Inflammatory macrophage (primary cell): ENCODE measurements around the gene GALNT1.

ENCODE experiments used
- DNase-seq, 2 donors: peaks; one replicate each; pipeline ENCODE4 v3.0.0-alpha.2; 2020 to 2022

Gene GALNT1

DNA sequence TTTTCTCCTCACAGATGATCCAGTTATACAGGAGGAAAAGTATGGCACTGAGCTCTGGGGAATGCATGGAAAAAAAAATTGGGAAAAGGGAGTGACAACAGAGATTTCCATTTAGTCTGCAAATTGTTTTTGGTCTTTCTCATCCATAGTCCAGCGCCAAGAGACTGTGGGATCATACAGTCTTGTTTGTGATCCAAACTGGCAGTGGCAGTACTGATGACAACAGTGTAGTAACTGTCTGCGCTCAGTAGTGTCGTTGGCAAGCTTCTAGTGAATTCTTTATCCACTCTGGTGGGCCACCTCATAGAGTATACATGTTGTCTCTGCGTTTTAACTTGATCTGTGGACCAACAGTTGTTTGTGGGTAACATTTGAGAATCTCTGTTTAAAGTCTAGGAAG, 37.9 kb downstream of the GALNT1 start:
- no peak for DNase-seq

DNA sequence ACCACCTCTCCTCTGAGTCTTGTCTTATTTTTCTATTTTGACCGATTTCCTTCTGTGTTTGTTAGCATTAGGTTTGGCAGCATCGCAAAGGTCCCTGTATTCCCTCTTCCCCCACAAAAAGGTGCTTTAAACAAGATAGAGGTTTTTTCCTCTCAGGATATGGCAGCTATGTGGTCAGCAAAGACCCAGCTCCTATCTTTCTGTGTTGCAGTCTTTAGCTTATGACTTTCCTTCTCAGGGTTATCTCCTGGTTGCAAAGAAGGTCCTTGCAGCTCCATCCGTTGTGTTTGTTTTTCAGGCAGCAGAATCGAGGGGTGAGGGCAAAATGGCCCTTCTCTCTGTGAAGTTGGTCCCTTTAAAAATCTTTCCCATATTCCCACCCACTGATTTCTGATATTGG, 38.4 kb downstream of the GALNT1 start:
- no peak for DNase-seq

DNA sequence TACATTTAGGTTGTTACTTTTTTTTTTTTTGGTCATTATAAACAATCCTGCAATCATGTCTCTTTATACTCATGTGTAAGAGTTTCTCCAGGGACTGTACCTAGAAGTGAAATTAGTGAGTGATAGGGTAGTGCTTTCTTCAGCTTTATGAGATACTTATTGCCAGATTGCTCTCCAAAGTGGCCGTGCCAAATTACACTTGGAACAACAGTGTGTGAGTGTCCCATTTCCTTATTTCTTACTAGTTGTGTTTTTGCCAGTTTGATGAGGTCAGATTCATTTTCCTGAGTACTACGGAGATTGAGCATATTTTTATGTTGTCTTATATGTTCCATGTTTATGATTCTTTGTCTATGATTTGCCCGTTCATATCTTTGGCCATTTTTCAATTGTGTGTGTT, 39.2 kb downstream of the GALNT1 start:
- DNase-seq: no peak

DNA sequence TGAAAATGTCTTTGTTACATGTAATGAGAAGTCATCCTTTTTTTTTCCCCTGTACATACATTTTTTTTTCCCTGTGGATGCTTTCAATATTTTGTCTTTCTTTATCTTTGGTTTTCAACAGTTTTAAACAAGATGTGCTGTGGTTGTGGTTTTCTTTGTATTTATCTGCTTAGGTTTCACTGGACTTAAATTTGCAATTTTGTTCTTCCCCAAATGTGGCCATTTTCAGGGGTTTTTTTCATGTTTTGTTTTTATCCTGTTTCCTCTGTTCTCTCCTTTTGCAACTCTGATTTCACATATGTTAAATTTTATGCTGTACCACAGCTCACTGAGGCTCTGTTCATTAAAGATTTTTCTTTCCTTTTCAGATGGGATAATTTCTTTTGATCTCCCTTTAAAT, 41.7 kb downstream of the GALNT1 start:
- peak in 1 of 2 donors; percentile 2 for DNase-seq

DNA sequence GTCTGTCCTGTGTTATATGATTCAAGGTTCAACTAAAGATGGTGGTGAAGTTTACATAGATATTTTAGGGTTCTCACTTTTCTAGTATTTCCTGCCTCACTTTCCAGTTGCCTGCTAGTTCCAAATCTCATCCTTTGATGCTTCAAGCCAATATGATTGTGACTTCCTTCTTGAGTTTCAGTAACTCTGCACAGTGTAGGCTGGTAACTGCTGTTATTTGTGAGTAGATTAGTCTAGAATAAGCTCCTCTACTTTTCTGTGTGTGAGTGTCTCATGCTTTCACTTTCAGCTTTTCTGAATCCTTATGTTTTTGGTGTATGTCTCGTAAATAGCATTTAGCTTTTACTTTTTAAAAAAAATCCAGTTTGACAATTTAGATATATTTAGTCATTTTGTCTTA, 42.6 kb downstream of the GALNT1 start:
- peak; percentile 8 to 11 for DNase-seq

DNA sequence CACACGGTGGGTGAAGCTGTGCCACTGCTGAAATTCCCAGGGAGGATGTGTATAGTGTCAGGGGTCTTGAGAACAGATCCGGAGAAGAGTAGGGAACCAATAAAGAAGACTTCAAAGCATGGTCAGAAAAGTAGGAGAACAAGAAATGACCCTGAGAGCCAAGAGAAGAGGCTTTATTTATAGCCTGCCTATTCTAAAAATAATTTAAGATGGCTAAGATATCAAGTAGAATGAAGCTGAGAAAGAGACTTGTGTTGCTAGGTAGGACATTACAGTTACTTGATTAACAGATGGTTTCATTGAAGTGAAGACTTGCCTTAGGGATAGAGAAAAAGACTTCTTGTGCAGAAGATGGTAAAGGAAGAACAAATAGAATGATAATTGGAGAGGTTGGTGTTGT, 43.7 kb downstream of the GALNT1 start:
- no peak for DNase-seq

DNA sequence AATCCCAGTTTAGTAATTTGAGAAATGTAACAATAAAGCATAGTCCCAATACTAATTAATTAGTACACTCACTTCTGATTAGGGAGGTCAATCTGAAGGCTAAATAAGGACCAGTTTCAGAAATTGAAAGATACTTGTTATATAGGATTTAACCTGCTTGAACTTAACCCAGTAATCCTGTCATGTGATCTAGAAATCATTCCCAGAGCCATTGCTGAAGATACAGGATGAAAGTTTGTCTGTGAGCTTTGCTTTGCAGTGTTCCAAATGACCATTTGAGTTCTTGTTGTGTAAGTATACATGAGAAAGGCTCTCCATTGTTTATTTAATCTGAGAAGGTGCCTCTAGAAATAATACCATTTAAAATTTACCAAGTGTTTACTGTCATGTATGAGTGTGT, 52.2 kb downstream of the GALNT1 start:
- no peak for DNase-seq

DNA sequence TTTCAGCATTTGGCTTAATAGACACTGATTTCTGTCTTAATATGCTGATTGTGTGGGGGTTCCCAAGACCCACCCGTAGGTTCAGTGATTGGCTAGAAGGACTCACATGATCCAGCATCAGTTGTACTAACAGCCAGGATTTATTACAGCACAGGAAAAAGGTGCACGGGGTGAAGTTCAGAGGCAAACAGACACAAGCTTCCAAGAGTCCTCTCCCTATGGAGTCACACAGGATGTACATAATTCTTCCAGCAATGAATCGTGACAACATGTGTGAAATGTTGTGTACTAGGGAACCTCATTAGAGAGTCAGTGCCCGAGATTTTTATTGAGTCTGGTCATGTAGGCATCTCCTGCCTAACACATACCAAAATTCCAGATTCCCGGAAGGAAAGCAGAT, 52.8 kb downstream of the GALNT1 start:
- no peak for DNase-seq

DNA sequence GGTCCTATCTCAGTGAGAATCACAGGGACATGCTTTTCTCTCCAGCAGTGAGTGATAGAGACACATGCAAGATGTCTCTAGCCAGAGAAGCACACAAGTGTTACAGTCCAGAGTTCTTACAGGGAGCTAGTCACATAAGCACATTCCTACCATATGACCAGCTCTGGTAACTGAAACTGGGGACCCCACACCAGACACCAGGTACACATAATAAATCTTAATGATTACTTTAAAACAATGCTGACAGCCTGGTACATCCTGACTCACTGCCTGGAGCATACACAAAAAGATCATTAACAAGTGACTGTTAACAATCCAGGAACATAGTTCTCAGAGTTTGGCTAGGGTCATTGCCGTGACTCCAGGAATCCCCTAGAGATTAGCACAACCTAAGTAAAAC, 53.6 kb downstream of the GALNT1 start:
- DNase-seq: no peak

DNA sequence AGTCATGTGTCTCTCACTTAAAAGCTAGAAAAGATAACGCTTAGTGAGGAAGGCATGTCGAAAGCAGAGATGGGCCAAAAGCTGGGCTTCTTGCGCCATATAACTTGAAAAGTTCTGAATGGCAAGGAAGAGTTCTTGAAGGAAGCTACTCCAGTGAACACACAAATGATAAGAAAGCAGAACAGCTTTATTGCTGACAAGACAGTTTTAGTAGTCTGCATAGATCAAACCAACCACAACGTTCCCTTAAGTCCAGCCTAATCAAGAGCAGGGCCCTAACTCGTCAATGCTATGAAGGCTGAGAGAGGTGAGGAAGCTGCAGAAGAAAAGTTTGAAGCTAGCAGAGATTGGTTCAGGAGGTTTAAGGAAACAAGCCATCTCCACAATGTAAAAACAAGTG, 55.7 kb downstream of the GALNT1 start:
- DNase-seq: no peak

DNA sequence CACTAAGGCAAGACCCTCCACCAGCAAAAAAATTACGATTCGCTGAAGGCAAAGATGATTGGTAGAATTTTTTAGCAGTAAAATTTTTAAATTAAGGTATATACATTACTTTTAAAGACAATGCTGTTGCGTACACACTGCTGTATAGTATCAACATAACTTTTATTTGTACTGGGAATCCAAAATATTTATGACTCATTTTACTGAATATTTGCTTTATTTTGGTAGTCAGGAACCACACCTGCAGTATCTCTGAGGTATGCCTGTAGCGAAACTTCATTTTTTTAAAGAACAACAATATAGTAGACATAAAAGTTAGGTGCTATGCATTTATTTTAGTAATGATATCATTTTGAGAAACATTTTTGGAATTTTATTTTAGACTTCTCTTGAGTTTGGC, 57.8 kb downstream of the GALNT1 start:
- no peak for DNase-seq

DNA sequence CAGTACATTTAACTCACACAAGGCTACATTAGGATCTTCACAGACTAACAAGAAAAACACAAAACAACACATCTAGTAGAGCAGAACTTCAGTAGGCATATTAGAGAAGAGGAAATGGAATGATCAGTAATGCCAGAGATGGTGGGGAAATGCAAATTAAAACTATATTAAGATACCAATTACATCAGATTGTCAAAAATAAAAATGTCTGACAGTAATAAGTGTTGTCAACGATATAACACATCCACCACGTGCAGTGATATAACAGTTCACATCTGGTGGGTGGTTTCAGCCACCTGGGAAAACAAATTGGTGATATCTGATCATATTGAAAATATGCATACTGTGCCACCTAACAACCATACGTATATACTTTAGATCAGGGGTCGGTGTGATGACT, 59.9 kb downstream of the GALNT1 start:
- DNase-seq: no peak

DNA sequence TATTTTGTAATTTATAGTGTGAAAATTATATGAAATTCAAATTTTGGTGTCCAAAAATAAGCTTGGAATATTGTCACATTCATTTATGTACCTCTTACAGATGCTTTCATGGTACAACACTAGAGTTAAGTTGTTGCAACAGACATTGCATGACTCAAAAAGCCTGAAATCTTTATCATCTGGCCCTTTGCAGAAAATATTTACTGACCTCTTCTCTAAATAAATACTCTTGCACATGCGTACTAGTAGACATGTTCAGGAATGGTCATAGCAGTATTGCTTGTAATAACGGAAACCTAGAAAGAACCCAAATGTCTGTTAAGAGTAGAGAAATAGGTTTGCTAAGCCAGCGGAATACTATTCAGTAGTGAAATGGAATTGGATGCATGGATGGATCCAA, 60.4 kb downstream of the GALNT1 start:
- no peak for DNase-seq

DNA sequence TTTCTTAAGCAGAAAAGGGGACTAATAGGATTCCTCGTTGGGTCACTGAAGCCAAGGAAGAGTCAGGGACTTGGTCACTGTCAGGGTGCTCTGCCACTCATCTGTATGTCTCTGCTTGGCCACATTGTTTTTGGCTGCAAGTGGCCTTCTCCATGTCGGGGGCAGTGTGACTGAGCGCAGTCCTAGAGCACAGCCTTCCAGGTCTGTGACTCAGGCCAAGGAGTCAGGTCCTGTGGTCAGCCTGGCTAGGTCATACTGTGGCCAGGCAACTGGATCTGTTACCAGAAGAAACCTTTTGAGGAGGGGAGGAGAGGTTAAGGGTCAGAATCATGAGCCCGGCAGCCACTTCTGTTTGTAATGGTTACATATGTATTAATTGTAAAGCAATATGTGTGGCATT, 61.3 kb downstream of the GALNT1 start:
- no peak for DNase-seq

DNA sequence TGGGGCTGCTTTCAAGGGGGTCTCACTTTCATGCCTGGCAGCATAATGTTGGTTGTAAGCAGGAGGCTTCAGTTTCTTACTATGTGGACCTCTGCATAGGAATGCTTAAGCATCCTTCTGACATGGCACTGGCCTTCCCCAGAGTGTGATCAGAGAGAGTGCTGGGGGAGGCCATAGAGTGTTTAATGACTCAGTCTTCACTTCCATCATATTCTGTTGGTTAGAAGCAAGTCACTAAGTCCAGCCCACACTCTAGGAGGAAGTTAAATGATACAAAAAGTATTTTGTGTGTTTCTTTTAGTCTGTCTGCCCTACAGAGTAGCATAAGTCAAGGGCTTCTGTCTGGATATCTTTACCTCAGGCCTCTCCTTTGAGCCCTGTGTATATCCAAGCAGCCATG, 64.9 kb downstream of the GALNT1 start:
- DNase-seq: no peak

DNA sequence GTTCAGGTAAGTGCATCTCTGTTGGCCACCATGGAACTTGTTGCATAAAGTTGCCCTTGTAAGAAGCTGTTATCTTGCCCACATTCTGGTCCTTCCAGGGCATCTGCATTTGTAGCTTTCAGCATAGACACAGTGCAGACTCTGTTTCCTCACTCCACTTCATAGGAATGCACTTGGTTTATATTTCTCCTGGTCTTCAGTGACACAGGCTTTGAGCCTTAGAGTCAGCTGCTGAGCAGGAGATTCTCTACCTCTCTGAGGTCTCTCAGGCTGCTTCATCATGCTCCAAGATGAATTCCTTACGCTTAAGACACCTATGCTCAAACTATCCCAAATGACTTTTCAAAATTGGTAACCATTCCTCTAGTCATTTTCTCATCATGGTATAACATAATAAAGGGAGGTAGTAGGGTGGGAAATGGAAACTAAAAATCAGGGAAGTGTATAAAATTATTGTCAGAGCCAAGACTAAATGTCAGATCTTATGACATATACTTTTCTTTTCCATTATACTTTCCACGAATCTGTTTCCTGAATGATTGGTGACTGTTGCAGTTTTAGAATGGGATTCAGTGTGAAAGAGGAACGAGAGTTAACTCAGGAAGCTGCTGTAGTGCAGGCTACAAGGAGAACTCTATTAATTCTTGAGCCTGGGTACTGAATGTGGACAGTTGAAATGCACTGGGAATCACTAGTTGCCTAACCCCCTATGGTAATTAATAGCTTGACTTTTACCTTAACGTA, 72.0 kb downstream of the GALNT1 start:
- DNase-seq: no peak

DNA sequence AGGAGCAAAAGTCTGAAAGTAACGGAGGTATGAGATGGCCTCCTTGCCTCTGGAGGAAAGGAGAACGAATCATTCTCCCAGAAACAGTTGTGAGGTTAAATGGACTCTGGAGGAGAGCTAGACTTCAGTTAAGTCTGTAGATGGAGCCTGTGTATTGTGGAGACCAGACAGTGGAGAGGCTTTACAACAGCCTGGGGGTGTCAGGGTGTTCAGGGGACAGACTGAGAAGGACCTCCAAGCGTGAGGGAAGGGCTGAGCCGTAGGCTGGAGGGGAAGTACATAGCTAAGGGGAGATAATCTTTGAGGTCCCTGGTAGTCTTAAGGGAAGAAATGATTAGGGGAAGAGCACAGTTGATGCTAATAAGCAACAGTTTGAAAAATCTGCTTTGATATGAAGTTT, 76.6 kb downstream of the GALNT1 start:
- no peak for DNase-seq

DNA sequence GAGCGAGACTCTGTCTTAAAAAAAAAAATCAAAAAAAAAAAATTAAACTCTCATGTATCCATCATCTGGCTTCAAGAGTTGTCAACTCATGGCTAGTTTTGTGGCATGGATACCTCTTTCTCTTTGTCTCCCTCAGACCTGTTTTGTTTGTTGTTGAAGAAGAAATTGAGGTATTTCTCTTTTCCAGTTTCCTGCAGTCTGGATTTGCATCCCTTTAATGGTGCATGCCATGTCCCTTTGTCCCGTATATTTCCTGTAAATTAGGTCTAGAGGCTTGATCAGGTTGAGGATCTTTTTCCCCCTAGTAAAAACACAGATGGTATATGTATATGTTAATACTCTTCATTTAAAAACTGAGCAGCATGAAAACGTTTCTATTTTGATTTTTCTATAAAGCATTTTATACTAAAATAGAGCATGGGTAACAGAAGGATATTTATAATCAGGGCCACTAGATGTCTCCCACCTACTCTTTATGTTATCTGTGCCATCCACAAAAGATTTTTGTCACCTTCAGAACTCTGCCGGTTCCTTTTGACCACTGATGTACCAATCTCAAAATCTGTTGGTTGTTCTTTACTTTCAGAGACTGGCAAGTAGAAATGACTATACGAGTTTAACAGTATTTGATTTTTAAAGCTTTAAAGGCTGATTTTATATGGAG, 80.1 kb downstream of the GALNT1 start:
- no peak for DNase-seq

DNA sequence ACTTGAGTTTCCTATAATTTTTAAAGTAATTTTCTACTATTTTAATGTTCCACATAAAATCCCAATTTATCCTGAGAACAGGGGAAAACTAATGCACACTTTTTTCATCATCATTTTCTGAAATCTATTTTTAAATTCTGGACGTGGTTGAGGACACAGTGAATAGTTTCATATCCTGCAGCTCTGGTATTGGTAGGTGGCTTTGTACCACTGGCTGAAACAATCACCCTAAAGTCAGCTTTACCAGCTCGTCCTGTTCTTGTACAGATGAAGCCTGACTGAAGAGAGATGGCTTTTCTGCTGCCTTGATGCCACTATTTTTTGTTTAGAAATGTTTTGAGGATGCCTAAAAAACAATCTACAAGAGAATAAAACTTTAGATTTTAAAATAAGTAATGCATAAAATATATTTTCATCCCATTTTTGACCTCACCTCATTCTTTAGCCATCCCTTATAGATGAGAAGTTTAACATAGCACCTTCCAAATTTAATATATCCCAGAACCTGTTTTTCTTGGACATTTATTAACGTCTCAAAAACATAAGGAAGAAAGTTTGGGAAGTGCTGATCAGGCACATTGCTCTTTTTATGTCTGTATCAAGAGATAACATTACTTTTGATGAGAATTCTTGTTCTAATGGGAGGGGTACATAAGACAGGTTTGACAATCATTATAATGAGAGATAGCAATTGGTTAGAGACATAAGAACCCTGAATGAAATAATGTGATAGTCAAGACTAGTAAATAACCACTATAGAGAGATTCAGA, 80.9 kb downstream of the GALNT1 start:
- no peak for DNase-seq

DNA sequence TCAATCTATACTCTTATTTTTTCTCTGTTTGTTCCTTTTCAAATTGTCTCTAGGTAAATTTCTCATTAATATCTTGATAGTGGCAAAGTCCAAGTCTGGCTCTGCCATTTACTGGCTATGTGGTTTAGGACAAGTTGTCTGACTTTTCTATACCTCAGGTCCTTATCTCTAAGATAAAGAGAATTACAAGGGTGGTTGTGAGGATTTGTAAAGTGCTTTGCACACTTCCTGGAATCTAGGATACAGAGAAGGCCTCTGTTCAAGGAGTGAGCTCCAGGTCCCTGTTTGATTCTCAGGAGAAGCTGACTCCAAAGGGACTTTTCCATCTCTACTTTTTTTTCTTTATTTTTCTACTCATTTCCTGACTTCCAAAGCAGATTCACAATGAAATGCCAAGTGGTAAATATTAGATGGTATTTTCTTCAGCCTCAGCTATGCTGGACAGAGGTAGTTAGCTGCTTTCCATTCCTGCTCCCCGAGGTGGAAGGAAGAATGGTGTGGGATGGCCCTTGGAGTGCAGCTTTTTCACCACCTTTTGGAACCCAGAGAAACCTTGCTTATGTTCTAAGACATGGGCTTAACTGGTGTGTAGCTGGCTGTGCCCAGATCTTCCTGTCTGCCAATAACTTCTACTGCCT, 90.5 kb downstream of the GALNT1 start:
- DNase-seq: no peak

DNA sequence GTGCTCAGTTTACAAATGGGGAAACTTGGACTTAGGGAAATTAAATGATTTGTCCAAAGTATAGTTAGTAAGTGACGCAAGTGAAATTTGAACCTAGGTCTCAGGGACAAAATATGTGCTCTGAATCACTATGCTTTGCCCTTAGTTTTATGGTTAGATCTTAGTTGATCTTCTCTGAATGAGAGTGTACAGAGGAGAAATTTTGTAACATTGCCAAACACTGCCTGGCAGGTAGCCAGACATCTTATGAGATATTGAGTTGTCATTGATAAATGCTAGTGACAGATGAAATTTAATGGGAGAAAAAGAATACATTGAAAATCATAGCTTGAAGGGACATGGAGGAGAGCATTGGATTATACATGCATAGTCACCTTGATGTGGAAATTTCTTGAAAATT, 91.4 kb downstream of the GALNT1 start:
- no peak for DNase-seq

DNA sequence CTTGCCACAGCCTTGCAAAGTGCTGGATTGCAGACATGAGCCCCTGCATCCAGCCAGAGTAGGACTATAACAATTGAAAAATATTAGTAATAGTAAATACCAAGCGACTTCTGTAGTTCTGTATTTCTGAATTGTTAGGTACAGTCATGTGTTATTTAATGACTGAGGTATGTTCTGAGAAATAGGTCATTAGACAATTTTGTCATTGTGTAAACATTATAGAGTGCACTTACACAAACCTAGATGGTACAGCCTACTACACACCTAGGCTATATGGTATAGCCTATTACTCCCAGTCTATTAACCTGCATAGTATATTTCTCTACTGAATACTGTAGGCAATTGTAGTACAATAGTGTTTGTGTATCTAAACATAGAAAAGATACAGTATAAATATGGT, 92.1 kb downstream of the GALNT1 start:
- DNase-seq: no peak

DNA sequence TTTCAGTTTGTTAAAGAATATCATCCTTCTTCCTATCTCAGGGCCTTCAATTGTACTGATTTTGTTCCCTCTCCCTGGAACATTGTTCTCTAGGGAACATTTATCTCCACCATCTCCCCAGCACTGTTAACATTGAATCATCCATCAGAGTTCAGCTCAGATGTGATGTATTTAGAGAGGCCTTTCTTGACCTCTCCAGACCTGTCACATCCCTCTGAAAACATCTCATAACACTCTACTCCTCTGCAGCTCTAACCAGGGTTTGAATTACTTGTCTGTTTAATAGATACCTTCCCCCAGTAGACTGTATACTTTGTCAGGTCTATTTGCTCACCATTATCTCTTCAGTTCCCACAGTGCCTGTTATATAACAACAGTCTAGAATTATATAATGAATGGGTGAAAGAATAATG, 98.6 kb downstream of the GALNT1 start:
- no peak for DNase-seq
